Erythroblast (primary cell): Measurements from ENCODE around the gene CHID1.

Experiments
- GATA1 ChIP-seq: IDR thresholded peaks from 2 replicates; pipeline ENCODE4 v1.6.1; 2011; ENCODE audit warnings: low read depth, mild to moderate bottlenecking, control low read depth, low read length, moderate library complexity
- POLR2A ChIP-seq: IDR thresholded peaks from 2 replicates; pipeline ENCODE4 v1.6.1; 2011; ENCODE audit warnings: mild to moderate bottlenecking, low read length

GRCh38 chr11:825366-826226 lies 85.0 kb downstream of the CHID1 start:
- TF ChIP-seq POLR2A (no peak), GATA1 (no peak)
